Coronary artery (tissue), 2 donors: Measurements from ENCODE around the gene SLC13A3.

ENCODE experiments used
- DNase-seq: peaks from one replicate; pipeline ENCODE4 v3.0.0-alpha.2; 2017; ENCODE audit warnings: low spot score
- H3K27ac ChIP-seq, 2 donors: fragments of 200-600 bp; sonication (generic); one replicate each; pipeline ENCODE4 v1.5.1; 2016 to 2019
- H3K4me3 ChIP-seq: fragments of 200-600 bp; sonication (generic); 2 replicates; pipeline ENCODE4 v1.5.1; 2016; ENCODE audit warnings: mild to moderate bottlenecking, moderate library complexity
- CTCF ChIP-seq: fragments of 200-600 bp; sonication (generic); IDR thresholded peaks from one replicate; pipeline ENCODE4 v1.5.1; 2019; ENCODE audit warnings: antibody characterized with exemption

Gene SLC13A3

GRCh38 chr20:46688151-46689081, 37.2 kb upstream of the SLC13A3 start:
- Histone ChIP-seq H3K4me3 (peak overlapping the region; percentile 89), H3K27ac (peak overlapping the region; percentile 96 to 97)
- no peak for TF ChIP-seq CTCF
- no peak for DNase-seq

DNA sequence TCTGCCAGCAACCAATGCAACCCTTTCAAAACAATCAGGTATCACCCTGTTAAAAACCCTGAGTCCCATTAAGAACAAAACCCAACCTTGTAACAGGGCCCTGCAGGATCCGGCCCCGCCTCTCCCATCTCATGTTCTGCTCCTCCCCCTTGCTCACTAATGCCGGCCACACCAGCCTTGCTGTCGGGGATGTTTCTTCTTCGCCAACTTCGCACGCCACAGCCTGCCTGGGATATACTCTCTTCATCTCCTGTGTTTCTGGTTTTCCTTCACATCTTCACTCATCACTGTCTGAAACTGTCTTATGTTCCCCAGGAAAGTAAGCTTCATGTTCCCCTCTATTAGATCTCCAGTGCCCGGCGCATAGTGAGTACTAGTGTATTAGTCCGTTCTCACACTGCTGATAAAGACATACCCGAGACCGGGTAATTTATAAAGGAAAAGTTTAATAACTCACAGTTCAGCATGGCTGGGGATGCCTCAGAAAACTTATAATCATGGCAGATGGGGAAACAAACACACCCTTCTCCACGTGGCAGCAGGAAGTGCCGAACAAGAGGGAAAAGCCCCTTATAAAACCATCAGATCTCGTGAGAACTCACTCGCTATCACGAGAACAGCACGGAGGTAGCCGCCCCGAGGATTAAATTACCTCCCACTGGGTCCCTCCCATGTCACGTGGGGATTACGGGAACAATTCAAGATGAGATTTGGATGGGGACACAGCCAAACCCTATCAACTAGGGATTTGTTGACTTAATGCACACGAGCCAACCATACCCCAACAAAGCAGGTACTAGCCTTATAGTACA, 32.9 kb upstream of the SLC13A3 start:
- H3K4me3 ChIP-seq: peak overlapping the region; percentile 61
- H3K27ac ChIP-seq: peak overlapping the region in 1 of 2 donors; percentile 51
- no peak for TF ChIP-seq CTCF
- peak; percentile 73 for DNase-seq

DNA sequence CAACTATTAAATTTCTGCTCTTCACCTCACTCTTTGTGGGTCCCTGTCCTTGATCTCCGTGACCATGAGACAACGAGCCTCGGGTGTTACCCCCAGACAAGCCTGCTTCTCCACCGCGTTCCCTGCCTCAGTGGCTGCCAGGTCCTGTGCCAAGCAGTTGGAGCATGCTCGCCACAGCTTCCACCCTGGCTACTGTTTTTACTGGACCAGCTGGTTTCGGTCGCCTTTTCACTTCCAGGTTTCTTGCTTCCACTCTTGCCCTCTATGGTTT, 32.3 kb upstream of the SLC13A3 start:
- Histone ChIP-seq H3K4me3 (peak overlapping the region; percentile 61), H3K27ac (no peak overlapping the region)
- DNase-seq: no peak
- TF ChIP-seq CTCF: no peak

DNA sequence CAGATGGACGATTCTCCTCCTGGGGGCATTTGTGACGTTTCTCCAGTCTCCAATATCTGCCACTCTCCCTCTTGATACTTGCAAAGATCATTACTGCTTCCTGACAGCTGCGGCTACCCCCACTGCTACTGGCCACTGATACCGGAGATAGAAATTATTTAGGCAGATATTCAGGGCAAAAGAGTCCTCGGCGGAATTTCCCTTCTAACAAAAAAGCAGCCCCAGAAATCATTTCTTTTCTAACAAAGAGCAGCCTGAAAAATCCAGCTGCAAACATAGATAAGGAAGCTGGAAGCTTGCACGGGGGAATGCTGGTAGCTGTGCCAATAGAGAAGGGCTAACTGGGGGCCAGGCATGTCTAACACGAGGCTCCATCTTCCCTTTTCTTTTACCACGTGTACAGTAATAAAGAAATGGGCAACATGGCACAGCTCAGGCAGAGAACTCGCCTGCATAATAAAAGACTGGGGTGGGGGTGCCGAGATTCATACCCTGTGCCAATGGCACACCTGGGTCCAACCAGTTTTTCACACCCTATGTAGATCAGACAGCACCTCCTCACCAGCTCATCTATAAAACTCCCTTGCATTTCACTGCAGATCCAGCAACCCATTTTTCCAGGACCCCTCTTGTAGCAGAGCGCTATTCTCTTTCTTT, 31.9 kb upstream of the SLC13A3 start:
- DNase-seq: peak; percentile 28
- Histone ChIP-seq H3K27ac (no peak overlapping the region), H3K4me3 (peak overlapping the region; percentile 61)
- no peak for TF ChIP-seq CTCF

DNA sequence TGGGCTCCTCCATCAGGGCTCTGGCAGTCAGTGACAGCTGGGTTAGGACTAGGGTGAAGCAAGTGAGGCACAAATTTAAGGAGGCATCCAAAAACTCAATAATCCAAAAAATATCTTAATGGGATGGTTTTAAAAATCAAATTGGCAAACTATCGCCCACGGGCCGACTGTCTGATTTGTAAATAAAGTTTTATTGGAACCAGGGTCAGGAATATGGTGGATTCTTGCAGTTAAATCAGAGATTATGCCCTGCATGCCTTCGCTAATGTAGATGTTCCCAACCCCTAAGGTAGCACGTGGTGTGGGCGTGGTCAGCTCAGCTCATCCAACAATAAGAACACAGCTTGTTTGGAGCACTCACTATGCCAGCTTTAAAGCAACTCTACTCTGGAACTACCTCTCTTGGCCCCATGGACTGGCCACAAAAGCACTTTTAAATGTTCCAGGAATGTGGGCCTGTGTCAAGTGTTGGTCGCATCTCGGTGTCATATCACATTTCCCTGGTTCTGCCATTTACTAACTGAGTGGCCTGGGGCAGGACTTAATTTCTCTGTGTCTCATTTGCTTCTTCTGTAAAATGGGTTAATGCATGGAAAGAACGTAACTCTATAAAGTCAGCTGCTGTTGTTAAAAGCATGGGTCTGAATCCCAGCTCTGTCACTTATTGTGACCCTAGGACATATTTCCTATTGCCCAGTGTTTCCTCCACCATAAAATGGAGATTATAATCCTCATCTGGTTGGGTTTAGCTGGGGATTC, 31.0 kb upstream of the SLC13A3 start:
- peak; percentile 31 for DNase-seq
- TF ChIP-seq CTCF: no peak
- Histone ChIP-seq H3K4me3 (no peak overlapping the region), H3K27ac (no peak overlapping the region)

DNA sequence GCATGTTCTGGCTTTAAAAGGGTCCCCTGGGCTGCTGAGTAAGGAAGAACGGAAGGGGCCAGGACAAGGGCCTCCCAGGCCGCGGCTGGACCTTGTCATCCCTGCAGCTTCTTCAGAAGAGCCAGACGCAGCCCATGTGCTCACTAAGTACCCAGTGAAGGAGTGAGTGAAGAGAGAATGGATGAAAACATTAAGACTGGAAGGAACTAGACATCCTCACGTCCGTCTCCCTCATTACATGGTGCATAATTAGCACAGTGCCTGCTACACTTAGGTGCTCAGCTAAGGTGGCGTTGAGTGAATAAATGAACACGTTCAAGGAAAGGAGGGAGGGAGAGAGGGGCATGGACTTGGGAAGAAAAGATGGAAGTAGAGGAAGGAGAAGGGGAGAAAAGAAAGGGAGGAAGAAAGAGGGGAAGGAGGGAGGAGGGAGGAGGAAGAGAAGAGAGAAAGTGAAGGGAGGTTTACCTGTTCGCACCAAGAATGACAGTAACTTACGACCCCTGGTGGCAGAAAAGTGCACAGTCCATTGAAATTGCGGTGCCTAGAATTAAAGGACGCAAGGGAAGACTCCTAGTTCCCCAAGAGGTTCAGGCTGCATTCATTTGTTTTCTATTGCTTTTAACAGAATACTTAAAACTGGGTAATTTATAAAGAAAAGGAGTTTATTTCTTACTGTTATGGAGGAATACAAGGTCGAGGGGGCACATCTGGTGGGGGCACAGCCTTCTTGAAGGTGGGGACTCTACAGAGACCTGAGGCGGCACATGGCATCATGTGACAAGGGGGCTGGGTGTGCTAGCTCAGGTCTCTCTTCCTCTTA, 30.0 kb upstream of the SLC13A3 start:
- peak; percentile 64 for TF ChIP-seq CTCF
- H3K27ac ChIP-seq: no peak overlapping the region
- no peak for DNase-seq
- no peak overlapping the region for H3K4me3 ChIP-seq
